SH-SY5Y (cell line): ENCODE data around the gene CLDN22.

Source experiments
- GATA2 ChIP-seq: IDR thresholded peaks from 2 replicates; pipeline ENCODE4 v1.6.1; 2011; ENCODE audit warnings: mild to moderate bottlenecking, low read depth, low read length
- GATA3 ChIP-seq: IDR thresholded peaks from 2 replicates; pipeline ENCODE4 v1.6.1; 2011; ENCODE audit warnings: low read depth, mild to moderate bottlenecking, low read length, moderate library complexity

DNA sequence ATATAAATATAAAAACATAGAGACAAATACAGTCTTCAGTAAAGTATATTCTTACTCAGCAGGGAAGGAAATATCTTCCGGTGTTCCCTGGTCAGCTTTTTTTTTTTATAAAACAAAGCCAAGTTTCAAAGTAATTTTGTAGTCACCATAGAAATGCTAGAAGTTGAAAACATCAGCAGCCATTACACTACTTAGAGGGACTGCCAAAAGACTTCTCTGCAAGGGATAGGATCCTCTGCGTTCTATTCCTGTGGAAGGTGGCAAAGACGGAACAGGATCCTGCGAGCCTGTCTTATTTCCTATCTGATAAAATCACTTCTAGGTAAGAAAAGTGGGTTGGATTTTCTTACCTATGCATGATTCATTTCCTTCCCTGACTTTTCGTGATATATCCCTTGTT, 19.4 kb downstream of the CLDN22 start:
- TF ChIP-seq GATA2, result no peak
- TF ChIP-seq GATA3, result no peak
